B cell (primary cell): ENCODE measurements around the gene SGPP2.

Source experiments
- CTCF ChIP-seq: fragments of 200-600 bp; IDR thresholded peaks from one replicate; pipeline ENCODE4 v1.8.0; 2022; ENCODE audit warnings: antibody characterized with exemption, mild to moderate bottlenecking
- EZH2 ChIP-seq: IDR thresholded peaks from 2 replicates; pipeline ENCODE4 v1.6.1; 2012; ENCODE audit warnings: borderline replicate concordance, low read depth, mild to moderate bottlenecking, moderate library complexity, low read length; ENCODE audit not compliant: insufficient read depth, poor library complexity, severe bottlenecking

DNA sequence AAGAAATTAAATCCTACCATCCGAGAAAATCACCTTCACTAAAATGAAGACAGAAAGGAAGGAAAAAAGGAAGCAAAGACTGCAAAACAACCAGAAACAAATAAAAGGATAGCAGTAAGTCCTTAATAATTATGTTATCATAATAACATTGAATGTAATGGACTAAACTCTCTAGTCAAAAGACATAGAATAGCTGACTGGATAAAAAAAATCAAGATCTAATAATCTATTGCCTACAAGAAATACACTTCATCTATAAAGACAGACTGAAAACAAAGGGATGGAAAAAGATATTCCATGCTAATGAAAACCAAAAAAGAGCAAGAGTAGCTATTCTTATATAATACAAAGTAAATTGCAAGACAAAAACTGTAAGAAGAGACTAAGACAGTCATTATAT lies 48.5 kb upstream of the SGPP2 start:
- TF ChIP-seq CTCF (no peak), EZH2 (no peak)
